Endodermal cell (in vitro differentiated cells): ENCODE measurements around the gene UMODL1. TPM values are rescaled to one million over a fixed set of nuclear protein-coding genes. Genes with fewer than 3 reads are reported as not detected.

Source experiments
- DNase-seq: peaks from one replicate; pipeline ENCODE4 v3.0.0-alpha.2; 2017
- H3K27ac ChIP-seq: 2 replicates; pipeline ENCODE4 v1.5.1; 2013; ENCODE audit warnings: mild to moderate bottlenecking, low read depth, low read length, moderate library complexity
- H3K27me3 ChIP-seq: 2 replicates; pipeline ENCODE4 v1.6.1; 2013; ENCODE audit warnings: mild to moderate bottlenecking, low read length, moderate library complexity; ENCODE audit not compliant: insufficient read depth, control insufficient read depth, poor library complexity, severe bottlenecking
- H3K36me3 ChIP-seq: 2 replicates; pipeline ENCODE4 v1.7.0; 2013; ENCODE audit warnings: mild to moderate bottlenecking, low read length, moderate library complexity; ENCODE audit not compliant: control insufficient read depth, insufficient read depth
- H3K4me1 ChIP-seq: one replicate; pipeline ENCODE4 v1.7.0; 2013; ENCODE audit warnings: low read length; ENCODE audit not compliant: control insufficient read depth, insufficient read depth
- H3K4me3 ChIP-seq: 2 replicates; pipeline ENCODE4 v1.5.1; 2013; ENCODE audit warnings: mild to moderate bottlenecking, low read length, moderate library complexity
- H3K9ac ChIP-seq: 2 replicates; pipeline ENCODE4 v1.6.1; 2013; ENCODE audit warnings: mild to moderate bottlenecking, low read length, moderate library complexity; ENCODE audit not compliant: poor library complexity, severe bottlenecking; ENCODE audit errors: extremely low read depth
- H3K9me3 ChIP-seq: 2 replicates; pipeline ENCODE4 v1.6.1; 2013; ENCODE audit warnings: mild to moderate bottlenecking, low read length, moderate library complexity; ENCODE audit not compliant: control insufficient read depth
- H3K27ac Mint-ChIP-seq: 2 replicates; pipeline ENCODE4 v1.8.0; 2020; ENCODE audit warnings: mixed read lengths
- H3K27me3 Mint-ChIP-seq: 2 replicates; pipeline ENCODE4 v1.8.0; 2021; ENCODE audit warnings: mild to moderate bottlenecking, mixed read lengths; ENCODE audit not compliant: insufficient read depth
- H3K36me3 Mint-ChIP-seq: 2 replicates; pipeline ENCODE4 v1.8.0; 2020; ENCODE audit warnings: low read depth, mixed read lengths
- H3K4me1 Mint-ChIP-seq: 2 replicates; pipeline ENCODE4 v1.8.0; 2020; ENCODE audit warnings: mixed read lengths
- H3K4me3 Mint-ChIP-seq: 2 replicates; pipeline ENCODE4 v1.8.0; 2020; ENCODE audit warnings: mild to moderate bottlenecking, moderate library complexity, mixed read lengths
- H3K9me3 Mint-ChIP-seq: 2 replicates; pipeline ENCODE4 v1.8.0; 2020; ENCODE audit warnings: mild to moderate bottlenecking, mixed read lengths
- CTCF ChIP-seq: fragments of 200-600 bp; sonication (generic); conservative IDR thresholded peaks from 2 replicates; pipeline ENCODE4 v1.5.0; 2021; ENCODE audit warnings: antibody characterized with exemption, mild to moderate bottlenecking
- WGBS, 2 experiments: methylation state at CpG; one replicate each; pipeline versions ENCODE4 v1.1.5 to v1.1.7; 2013; ENCODE audit warnings: missing lambda C conversion rate in 2 of 2, mixed read lengths in 1 of 2; ENCODE audit not compliant: insufficient coverage in 1 of 2, insufficient read length in 1 of 2; 5-methylcytosine and 5-hydroxymethylcytosine counted together
- total RNA-seq, 2 donors: library from RNA; stranded (reverse); fragmentation: NEBNext Ultra II Directional in 1 of 2; extraction: Animal tissue kit (Norgen Biotek cat#: 25700) in 1 of 2; gene quantifications; 2 replicates in 1 of 2; 3 replicates in 1 of 2; pipeline ENCODE4 v1.2.1, GENCODE V29; 2021

UMODL1 gene
- total RNA-seq, 2 donors from 2014 or later = 0.24 to 0.49 TPM

GRCh38 chr21:42037516-42037915 is 33.6 kb upstream of the UMODL1 start:
- Histone ChIP-seq H3K4me1 (no peaks in the 10 kb centered on the region), H3K4me3 (no peak overlapping the region), H3K27me3 (no peaks in the 10 kb centered on the region), H3K36me3 (no peaks in the 10 kb centered on the region), H3K9me3 (no peaks in the 10 kb centered on the region), H3K9ac (no peak overlapping the region), H3K27ac (peak overlapping the region; percentile 21)
- Mint-ChIP-seq H3K27me3 (no peaks in the 10 kb centered on the region), H3K9me3 (peaks cover 3% of the 10 kb centered on the region), H3K27ac (no peak overlapping the region), H3K36me3 (no peaks in the 10 kb centered on the region), H3K4me1 (no peaks in the 10 kb centered on the region), H3K4me3 (no peak overlapping the region)
- no peak for DNase-seq
- 88 to 97% methylated on average over 9 of the region's 9 CpGs for WGBS, 2 experiments
- TF ChIP-seq CTCF = no peak

GRCh38 chr21:42037943-42038342 is 33.2 kb upstream of the UMODL1 start:
- no peak for DNase-seq
- Mint-ChIP-seq H3K4me3 (no peak overlapping the region), H3K9me3 (peaks cover 3% of the 10 kb centered on the region), H3K4me1 (no peaks in the 10 kb centered on the region), H3K27ac (no peak overlapping the region), H3K27me3 (no peaks in the 10 kb centered on the region), H3K36me3 (no peaks in the 10 kb centered on the region)
- Histone ChIP-seq H3K9me3 (no peaks in the 10 kb centered on the region), H3K9ac (no peak overlapping the region), H3K4me1 (no peaks in the 10 kb centered on the region), H3K27me3 (no peaks in the 10 kb centered on the region), H3K27ac (peak overlapping the region; percentile 21), H3K4me3 (no peak overlapping the region), H3K36me3 (no peaks in the 10 kb centered on the region)
- no peak for TF ChIP-seq CTCF
- 73 to 82% methylated on average over 7 to 12 of the region's 12 CpGs for WGBS, 2 experiments

- Histone ChIP-seq H3K27ac (peak overlapping the region; percentile 21), H3K27me3 (no peaks in the 10 kb centered on the region), H3K36me3 (no peaks in the 10 kb centered on the region), H3K4me1 (no peaks in the 10 kb centered on the region), H3K9me3 (no peaks in the 10 kb centered on the region), H3K4me3 (no peak overlapping the region), H3K9ac (no peak overlapping the region)
- H3K36me3 Mint-ChIP-seq = no peaks in the 10 kb centered on the region
- no peak for TF ChIP-seq CTCF
- no peaks in the 10 kb centered on the region for H3K27me3 Mint-ChIP-seq
- H3K4me1 Mint-ChIP-seq = peaks cover under 1% of the 10 kb centered on the region
- H3K9me3 Mint-ChIP-seq = peaks cover 3% of the 10 kb centered on the region
- no peak for DNase-seq
- no peak overlapping the region for H3K27ac Mint-ChIP-seq
- WGBS, 2 experiments = 91% methylated on average over 10 of the region's 10 CpGs
- no peak overlapping the region for H3K4me3 Mint-ChIP-seq
These were observed 32.7 kb upstream of the UMODL1 start for GRCh38 chr21:42038393-42038792.
